Nephron progenitor cell (in vitro differentiated cells): ENCODE measurements around the gene CDHR1.
A peak's percentile ranks its signal among the peaks of the same experiment; 100 is the strongest.

Source experiments
- DNase-seq: peaks from one replicate; pipeline ENCODE4 v3.0.0; 2021
- H3K27ac Mint-ChIP-seq: 2 replicates; pipeline ENCODE4 v1.8.0; 2021; ENCODE audit warnings: mild to moderate bottlenecking, moderate library complexity, mixed read lengths
- H3K27me3 Mint-ChIP-seq: 2 replicates; pipeline ENCODE4 v1.8.0; 2021; ENCODE audit warnings: mild to moderate bottlenecking, low read depth, mixed read lengths; ENCODE audit not compliant: poor library complexity
- H3K36me3 Mint-ChIP-seq: 2 replicates; pipeline ENCODE4 v1.8.0; 2021; ENCODE audit warnings: low read depth, mixed read lengths
- H3K4me1 Mint-ChIP-seq: 2 replicates; pipeline ENCODE4 v1.8.0; 2021; ENCODE audit warnings: mixed read lengths
- H3K4me3 Mint-ChIP-seq: 2 replicates; pipeline ENCODE4 v1.8.0; 2021; ENCODE audit warnings: mild to moderate bottlenecking, moderate library complexity, mixed read lengths
- H3K9me3 Mint-ChIP-seq: 2 replicates; pipeline ENCODE4 v1.8.0; 2021; ENCODE audit warnings: mild to moderate bottlenecking, moderate library complexity, mixed read lengths
- CTCF ChIP-seq: fragments of 200-600 bp; sonication (generic); IDR thresholded peaks from 2 replicates; pipeline ENCODE4 v1.5.0; 2021; ENCODE audit warnings: antibody characterized with exemption

Gene CDHR1

GRCh38 chr10:84156009-84156408 lies 38.3 kb upstream of the CDHR1 start:
- no peak for TF ChIP-seq CTCF

GRCh38 chr10:84156768-84157167 lies 37.6 kb upstream of the CDHR1 start:
- H3K36me3 Mint-ChIP-seq, result peaks cover 23% of the 10 kb centered on the region
- no peak overlapping the region for H3K27ac Mint-ChIP-seq
- no peak overlapping the region for H3K4me3 Mint-ChIP-seq
- peaks cover 14% of the 10 kb centered on the region for H3K4me1 Mint-ChIP-seq
- no peaks in the 10 kb centered on the region for H3K27me3 Mint-ChIP-seq
- no peaks in the 10 kb centered on the region for H3K9me3 Mint-ChIP-seq
- no peak for DNase-seq
- no peak for TF ChIP-seq CTCF

More at GRCh38 chr10:84156009-84156408, 38.3 kb upstream of the CDHR1 start:
- DNase-seq, result no peak
- Mint-ChIP-seq H3K36me3 (peaks cover 26% of the 10 kb centered on the region), H3K27ac (no peak overlapping the region), H3K4me1 (peaks cover 14% of the 10 kb centered on the region), H3K27me3 (no peaks in the 10 kb centered on the region), H3K4me3 (no peak overlapping the region), H3K9me3 (no peaks in the 10 kb centered on the region)

- Mint-ChIP-seq H3K4me3 (no peak overlapping the region), H3K27me3 (peaks cover under 1% of the 10 kb centered on the region), H3K4me1 (peaks cover 14% of the 10 kb centered on the region), H3K9me3 (no peaks in the 10 kb centered on the region), H3K27ac (no peak overlapping the region), H3K36me3 (peaks cover 17% of the 10 kb centered on the region)
- TF ChIP-seq CTCF, result no peak
- DNase-seq, result no peak
Measured at GRCh38 chr10:84158061-84158460, 36.3 kb upstream of the CDHR1 start.

- Mint-ChIP-seq H3K4me3 (no peak overlapping the region), H3K36me3 (peaks cover 15% of the 10 kb centered on the region), H3K27ac (no peak overlapping the region), H3K9me3 (no peaks in the 10 kb centered on the region), H3K27me3 (peaks cover 5% of the 10 kb centered on the region), H3K4me1 (peaks cover 14% of the 10 kb centered on the region)
- DNase-seq, result no peak
- no peak for TF ChIP-seq CTCF
Measured at GRCh38 chr10:84158550-84158949, 35.8 kb upstream of the CDHR1 start.

GRCh38 chr10:84159076-84159685 lies 35.2 kb upstream of the CDHR1 start:
- peaks cover 7% of the 10 kb centered on the region for H3K27me3 Mint-ChIP-seq
- DNase-seq, result no peak
- TF ChIP-seq CTCF, result no peak
- peak overlapping the region; percentile 6 for H3K27ac Mint-ChIP-seq
- peaks cover 11% of the 10 kb centered on the region for H3K36me3 Mint-ChIP-seq
- peaks cover 14% of the 10 kb centered on the region for H3K4me1 Mint-ChIP-seq
- no peak overlapping the region for H3K4me3 Mint-ChIP-seq
- H3K9me3 Mint-ChIP-seq, result no peaks in the 10 kb centered on the region

- no peaks in the 10 kb centered on the region for H3K9me3 Mint-ChIP-seq
- H3K4me1 Mint-ChIP-seq, result peaks cover 10% of the 10 kb centered on the region
- DNase-seq, result no peak
- H3K27me3 Mint-ChIP-seq, result peaks cover 12% of the 10 kb centered on the region
- no peaks in the 10 kb centered on the region for H3K36me3 Mint-ChIP-seq
- no peak overlapping the region for H3K4me3 Mint-ChIP-seq
- TF ChIP-seq CTCF, result no peak
- H3K27ac Mint-ChIP-seq, result no peak overlapping the region
Measured at GRCh38 chr10:84160663-84161362, 33.5 kb upstream of the CDHR1 start.
